Activated CD4-positive, alpha-beta T cell treated with anti-CD3 and anti-CD28 coated beads for 4 hours (primary cell): Measurements from ENCODE around the gene RGR.

Experiments
- DNase-seq, 2 donors: peaks; one replicate each; pipeline ENCODE4 v3.0.0-alpha.2; 2020

Gene RGR, protein sequence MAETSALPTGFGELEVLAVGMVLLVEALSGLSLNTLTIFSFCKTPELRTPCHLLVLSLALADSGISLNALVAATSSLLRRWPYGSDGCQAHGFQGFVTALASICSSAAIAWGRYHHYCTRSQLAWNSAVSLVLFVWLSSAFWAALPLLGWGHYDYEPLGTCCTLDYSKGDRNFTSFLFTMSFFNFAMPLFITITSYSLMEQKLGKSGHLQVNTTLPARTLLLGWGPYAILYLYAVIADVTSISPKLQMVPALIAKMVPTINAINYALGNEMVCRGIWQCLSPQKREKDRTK

GRCh38 chr10:84244651-84245270 lies at the start of gene RGR:
RGR (plus strand) TSS chr10:84245053; CDS start chr10:84245091, 38 bp downstream.
- DNase-seq: no peak

- no peak for DNase-seq
These were observed 48.8 kb upstream of the RGR start for GRCh38 chr10:84196083-84196482.

DNA sequence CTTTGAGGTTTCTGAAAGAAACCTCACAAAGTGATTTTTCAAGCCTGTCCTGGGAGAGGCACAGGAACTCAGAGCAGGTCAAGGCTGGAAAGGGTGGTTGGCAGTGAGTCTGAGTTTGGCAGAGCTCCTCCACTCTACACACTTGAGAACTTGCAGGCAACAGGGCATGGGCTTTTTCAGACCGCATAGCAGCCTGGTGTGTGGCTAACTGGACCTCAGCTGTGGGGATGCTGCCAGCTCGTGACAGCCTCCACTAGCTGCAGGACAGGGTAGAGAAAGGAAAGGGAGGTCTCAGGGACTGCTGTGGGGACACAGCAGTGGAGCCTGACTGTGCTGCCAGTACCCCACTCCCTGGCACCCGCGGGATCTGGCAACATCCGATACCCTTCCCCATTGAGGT lies 47.9 kb upstream of the RGR start:
- DNase-seq: no peak

DNA sequence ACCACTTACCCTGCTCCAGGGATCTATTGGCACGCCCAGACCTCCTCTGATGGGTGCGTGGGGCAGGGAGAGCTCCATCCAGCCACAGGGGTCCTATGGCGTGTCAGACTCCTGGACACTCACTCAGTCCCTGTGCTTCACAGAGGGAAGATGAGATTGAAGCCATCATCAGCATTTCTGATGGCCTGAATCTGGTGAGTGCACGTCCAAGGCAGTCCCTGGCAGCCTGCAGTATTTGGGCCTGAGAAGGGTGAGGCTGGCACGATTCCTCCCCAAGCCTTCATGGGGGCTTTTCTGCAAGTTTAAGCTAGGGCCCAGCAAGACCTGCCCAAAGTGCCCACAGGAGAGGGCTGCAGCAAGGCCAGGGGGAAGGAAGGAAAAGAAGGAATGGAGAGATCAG lies 47.2 kb upstream of the RGR start:
- no peak for DNase-seq

DNA sequence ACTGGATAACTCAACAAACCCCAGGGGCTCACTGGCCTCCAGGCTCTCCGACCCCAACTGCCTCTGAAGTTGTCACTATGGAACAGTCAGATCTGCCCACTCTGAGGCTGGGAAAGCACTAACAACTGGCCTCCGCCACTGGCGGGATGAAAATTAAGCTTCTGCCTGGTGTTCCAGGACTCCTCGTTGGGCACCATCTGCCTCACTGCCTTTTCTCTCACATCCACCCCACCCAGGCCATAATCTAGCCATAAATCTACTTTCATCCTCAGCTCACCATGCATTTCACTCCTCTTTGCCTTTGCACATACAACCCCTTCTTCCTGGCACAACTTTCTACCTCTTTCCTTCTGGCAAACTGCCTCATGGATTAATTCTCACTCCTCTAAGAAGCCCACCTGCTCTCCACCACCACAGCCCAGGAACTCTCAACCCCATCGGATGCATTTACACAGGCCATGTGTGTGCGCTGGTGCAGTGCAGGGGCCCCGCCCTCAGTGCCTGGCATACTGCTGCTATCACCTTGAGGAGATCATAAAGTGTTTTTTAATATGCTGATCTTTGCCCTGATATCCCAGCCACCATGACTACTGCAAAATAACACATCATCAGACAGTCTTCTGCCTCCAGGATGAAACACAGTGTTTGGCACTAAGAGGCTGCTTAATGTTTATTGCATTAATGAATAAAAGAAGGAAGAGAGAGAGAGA lies 46.5 kb upstream of the RGR start:
- no peak for DNase-seq

DNA sequence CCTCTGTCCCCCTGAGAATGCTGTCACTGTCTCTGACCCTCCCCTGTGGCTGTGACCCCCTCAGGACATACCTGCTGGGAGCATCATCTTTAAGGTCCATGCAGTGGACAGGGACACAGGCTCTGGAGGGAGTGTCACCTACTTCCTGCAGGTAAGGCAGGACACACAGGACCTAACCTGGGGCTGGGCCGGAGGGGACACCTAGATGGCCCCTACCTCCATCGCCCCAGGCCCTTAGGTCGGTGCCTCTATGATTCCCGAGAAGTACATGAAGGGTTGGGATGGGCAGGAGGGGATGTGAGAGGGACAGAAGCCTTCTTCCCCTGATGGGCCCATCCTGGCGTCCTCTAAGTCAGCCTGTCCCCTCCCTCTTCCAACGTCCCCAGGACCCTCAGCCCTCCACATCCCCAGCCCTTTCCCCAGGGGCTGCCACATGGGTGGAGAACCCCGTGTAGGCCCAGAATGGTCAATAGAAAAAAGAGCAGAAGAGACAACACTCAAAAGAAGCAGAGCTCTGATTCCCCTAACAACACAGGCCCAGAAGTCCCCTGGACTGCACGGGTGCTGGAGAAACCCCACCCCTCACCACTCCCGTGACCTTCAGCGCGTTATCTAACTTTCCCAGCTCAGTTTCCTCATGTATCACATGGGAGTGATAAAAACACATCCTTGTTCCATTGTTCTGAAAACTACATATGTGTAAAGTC lies 44.2 kb upstream of the RGR start:
- no peak for DNase-seq

DNA sequence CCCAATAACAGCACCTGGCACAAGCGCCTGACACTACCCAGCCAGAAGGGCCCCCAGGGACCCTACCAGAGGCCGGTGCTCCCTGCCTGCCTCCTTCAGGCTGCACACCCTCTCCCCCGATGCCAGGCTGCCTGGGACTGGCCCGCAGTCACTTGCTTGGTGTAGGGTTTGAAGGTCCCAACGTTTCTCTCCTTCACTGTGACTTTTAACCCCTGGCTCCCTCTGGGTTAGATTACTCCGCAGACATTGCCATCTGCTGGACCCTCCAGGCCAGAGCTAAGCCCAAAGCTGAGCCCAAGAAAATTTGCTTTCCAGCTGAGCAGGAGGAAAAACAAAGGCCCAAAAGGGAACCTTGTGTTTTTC lies 43.6 kb upstream of the RGR start:
- no peak for DNase-seq

DNA sequence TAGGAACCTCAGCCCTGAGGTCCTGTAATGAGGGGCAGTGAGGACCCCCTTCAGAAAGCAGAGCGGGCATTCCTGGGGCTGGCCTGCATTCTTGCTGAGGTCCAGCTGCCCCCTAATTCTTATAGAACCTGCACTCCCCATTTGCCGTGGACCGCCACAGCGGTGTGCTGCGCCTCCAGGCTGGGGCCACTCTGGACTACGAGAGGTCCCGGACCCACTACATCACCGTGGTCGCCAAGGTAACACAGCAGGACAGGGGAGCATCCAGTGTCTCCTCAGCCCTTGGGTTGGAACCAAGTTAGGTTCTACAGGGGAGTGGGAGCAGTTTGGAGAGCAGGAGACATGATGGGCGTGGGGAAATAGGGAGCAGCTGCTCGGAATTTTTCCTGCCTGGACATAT lies 43.2 kb upstream of the RGR start:
- no peak for DNase-seq

GRCh38 chr10:84202349-84202748 lies 42.5 kb upstream of the RGR start:
- no peak for DNase-seq

- DNase-seq: no peak
These were observed 40.7 kb upstream of the RGR start for GRCh38 chr10:84204122-84204521.

- DNase-seq: no peak
These were observed 40.2 kb upstream of the RGR start for GRCh38 chr10:84204610-84205009.

GRCh38 chr10:84205049-84205852 lies 39.6 kb upstream of the RGR start:
- peak; percentile 42 to 50 for DNase-seq

DNA sequence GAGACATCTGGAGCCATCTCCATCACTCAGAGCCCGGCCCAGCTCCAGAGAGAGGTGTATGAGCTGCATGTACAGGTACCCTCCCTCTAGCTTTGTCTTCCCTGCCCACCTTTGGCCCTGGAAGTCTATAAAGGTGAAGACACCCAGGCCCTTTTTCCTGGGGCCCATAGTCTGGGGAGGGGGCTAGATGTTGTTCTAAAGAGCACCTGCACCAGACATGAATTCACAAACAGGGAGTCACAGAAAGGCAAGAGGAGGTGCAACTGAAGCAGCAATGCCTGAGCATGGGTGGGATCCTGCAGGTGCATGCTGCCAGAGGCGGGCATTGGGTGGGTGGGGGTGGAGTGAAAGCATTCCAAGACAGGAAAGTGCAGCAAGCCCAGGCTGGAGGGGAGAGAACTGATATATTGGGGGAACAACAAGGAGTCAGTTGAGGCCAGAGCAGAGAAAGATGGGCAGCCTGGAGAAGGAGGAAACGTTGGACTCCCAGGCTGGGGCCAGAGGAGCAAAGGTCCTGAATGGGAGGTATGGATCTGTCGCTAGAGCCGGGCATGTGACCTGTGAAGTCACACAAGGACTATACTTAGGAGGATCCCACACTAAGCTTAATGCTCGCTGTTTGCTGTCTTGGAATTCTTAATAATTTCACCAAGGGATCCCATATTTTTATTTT lies 38.9 kb upstream of the RGR start:
- no peak for DNase-seq

GRCh38 chr10:84208023-84208422 lies 36.8 kb upstream of the RGR start:
- DNase-seq: no peak

- no peak for DNase-seq
These were observed 33.3 kb upstream of the RGR start for GRCh38 chr10:84211566-84211965.

- DNase-seq: no peak
These were observed 32.8 kb upstream of the RGR start for GRCh38 chr10:84212014-84212413.

DNA sequence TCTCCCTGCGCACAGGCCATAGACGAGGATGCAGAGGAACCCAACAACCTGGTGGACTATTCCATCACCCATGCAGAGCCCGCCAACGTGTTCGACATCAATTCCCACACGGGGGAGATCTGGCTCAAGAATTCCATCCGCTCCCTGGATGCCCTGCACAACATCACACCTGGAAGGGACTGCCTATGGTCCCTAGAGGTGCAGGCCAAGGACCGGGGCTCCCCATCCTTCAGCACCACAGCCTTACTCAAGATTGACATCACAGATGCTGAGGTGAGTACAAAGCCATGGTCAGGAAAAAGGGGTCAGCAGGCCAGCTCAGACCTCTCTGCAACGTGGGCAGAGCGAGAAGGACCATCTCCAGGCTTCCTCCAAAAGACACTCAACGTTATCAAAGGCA lies 31.8 kb upstream of the RGR start:
- no peak for DNase-seq

DNA sequence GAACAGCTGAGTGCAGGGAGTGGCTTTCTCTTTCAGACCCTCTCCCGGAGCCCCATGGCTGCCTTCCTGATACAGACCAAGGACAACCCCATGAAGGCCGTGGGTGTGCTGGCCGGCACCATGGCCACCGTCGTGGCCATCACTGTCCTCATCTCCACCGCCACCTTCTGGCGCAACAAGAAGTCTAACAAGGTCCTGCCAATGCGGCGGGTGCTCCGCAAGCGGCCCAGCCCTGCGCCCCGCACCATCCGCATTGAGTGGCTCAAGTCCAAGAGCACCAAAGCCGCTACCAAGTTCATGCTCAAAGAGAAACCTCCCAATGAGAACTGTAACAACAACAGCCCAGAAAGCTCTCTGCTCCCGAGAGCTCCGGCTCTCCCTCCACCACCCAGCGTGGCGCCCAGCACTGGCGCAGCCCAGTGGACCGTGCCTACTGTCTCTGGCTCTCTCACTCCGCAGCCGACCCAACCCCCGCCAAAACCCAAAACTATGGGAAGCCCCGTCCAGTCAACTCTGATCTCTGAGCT lies 30.7 kb upstream of the RGR start:
- no peak for DNase-seq

DNA sequence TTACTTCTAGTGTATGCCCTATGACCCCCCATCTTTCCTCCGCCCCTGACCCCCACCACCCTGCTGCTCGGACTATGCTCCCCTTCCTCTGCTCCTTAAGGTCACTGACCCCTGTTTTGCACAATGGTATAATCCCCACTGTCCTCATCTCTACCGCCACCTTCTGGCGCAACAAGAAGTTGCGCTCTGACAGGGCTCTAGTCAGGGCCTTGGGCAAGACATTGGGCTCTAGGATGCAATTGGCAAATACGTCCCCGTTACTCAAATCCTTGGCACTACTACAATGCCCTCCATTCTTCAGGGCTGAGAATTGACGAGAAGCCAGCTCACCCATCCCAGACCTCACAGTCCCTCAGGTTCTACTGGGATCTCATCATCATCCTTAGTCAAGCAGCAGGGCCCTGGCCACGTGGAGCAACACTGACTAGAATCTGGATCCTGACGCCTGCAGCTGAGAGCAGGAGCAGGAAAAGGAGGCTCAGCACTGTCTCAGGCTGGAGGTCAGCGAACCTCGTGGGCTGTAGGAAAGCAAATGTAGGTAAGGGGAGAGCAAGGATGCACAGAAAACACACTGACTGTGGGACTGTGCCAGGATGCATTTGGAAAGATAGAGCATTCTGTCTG lies 30.1 kb upstream of the RGR start:
- DNase-seq: peak in 1 of 2 donors; percentile 11

- DNase-seq: no peak
These were observed 28.0 kb upstream of the RGR start for GRCh38 chr10:84216834-84217233.

- DNase-seq: no peak
These were observed 27.1 kb upstream of the RGR start for GRCh38 chr10:84217746-84218145.

DNA sequence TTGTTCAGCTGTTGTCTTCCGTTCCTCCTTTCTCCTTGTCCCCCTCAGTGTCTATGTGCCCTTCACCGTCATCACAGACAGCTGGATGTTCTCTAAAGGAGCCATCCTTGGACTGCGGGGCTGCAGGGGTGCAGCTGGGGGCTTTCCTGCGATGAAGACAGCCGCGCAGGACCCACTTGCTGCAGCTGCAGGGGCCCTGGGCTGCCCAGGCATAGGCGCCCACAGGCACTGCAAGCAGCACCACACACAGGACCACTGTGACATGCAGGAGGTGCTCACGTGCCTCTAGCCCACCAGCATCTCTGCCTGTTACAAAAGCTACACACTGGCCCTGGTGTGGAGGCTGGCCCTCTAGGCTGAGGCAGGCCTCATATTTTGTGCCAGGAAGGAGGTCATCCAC lies 22.9 kb upstream of the RGR start:
- no peak for DNase-seq
